ENCODE measurements around the gene ALMS1.

DNA sequence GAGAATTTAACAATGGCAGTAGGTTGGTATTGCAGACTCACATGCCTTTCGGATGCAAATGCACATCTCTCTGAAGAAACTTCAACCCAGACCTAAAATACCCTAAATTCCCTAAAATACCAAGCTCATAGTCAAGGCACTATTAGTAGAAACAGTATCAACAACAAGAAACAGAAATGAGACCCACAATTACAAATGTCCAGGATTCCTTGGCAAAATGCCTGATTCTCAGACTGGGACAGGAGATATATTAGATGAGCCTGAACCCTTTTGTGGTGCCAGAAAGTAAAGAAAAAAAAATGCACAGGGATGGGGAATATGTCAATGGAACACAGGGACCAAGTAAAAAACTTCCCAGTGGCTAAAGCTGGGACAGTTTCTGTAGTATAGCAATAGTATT lies 179.3 kb downstream of the ALMS1 start:
- TF ChIP-seq TAF1 (IDR thresholded peaks at IDR 0.05; ENCODE audit: borderline replicate concordance, low read depth, low read length) (no peak), POLR2AphosphoS5 (IDR thresholded peaks at IDR 0.05; ENCODE audit: low read depth, low read length) (no peak), POLR2A (IDR thresholded peaks at IDR 0.05; ENCODE audit: low read depth, low read length) (no peak)

All from GM12892 (cell line).